Activated CD4-positive, alpha-beta T cell treated with anti-CD3 and anti-CD28 coated beads for 24 hours (primary cell): Measurements from ENCODE around the gene TSN.
A peak's percentile ranks its signal among the peaks of the same experiment; 100 is the strongest.

ENCODE experiments used
- DNase-seq, 2 donors: peaks; one replicate each; pipeline ENCODE4 v3.0.0-alpha.2; 2020; ENCODE audit warnings: low read depth in 2 of 2

The TSN gene

DNA sequence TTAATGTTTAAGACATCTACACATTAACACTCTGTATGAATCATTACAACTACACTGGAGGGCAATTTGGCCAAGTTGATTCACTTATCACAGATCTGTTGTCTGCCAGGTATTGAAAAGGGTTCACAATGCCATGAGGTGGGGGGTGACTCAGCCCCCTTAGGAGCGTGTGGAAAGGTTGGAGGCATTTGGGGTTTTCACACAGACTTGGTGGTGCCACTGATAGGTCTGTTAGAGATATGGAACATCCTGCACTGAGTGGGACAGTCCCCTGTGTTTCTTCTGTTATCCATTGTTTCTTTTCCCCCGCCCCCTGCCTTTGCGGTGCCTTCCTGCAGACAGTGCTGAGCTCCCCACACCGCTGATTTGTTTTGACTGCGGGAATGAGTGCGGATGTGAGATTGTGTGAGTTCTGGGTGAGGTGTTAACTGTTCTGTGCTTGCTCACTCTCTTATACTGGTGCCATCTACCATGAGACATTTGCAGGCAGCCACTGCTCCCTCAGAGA lies 9.3 kb upstream of the TSN start:
- DNase-seq: peak in 1 of 2 donors; percentile 14

DNA sequence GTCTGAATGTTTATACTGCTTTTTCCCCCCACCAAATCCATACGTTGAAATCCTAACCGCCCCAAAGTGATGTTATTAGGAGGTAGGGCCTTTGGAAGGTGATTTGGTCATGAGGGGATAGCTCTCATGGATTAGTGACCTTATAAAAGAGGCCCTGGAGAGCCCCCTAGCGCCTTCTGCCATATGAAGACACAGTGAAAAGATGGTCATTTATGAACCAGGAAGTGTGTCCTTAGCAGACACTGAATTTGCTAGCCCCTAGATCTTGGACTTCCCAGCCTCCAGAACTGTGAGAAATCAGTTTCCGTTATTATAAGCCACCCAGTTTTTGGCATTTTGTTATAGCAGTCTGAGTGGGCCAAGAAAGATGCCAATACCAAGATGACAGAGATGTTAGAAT lies 7.2 kb upstream of the TSN start:
- no peak for DNase-seq

DNA sequence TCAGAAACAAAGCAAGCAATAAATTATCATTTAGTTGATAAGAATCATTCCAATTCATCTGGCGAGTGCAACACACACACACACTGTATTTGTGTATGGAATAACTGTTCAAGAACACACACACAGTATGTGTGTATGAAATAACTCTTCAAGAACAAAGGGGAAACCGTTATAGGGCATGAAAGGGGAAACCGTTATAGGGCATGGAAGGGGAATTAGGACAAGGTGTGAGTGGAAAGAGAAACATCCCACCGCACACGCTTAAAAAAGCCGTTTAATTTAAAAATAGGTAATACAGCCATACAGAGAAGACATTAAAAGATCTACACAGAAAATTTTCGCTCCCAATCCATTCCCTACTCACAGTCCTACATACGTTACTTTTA lies 607 bp upstream of the TSN start:
- no peak for DNase-seq

DNA sequence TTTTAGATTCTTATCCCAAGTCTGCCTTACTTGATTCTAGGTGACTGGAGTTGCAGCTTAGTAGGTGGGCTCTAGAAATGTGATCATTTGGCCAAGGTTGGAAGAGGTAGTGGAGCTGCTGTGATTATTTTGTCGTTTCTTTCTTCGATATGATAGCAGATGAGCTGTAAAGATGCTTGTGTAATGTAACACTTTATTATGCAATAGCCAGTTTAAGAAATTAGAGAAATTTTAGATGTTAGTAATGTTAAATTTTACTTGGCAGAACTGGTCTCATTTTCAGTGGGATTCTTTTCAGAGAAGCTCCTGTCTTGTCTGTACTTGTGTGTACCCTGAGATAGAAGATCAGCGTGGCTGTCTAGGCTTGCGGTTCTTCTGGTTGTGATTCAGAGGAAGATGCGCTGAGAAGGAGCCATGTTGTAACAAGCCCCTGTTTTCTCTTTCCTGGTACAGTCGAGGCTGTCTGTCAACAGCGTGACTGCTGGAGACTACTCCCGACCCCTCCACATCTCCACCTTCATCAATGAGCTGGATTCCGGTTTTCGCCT lies 9.3 kb downstream of the TSN start:
- no peak for DNase-seq

DNA sequence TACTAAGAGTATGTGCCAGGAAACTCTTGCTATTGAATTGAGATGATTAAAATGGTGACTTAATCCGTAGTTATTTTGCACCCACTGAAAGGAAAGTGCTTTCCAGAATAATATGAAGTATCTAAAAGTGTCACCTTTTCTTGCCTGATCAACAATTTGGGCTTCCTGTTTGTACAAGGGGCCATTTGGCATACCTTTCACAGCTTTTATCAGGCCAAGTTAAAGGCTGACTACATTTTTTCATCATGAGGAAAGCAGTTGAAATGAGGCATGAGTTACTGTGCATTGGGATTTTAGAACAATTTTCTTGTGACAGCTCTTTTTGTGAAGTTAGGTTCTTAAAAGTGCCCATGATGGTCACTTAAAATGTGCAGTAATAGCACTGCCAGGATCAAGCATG lies 11.2 kb downstream of the TSN start:
- no peak for DNase-seq

DNA sequence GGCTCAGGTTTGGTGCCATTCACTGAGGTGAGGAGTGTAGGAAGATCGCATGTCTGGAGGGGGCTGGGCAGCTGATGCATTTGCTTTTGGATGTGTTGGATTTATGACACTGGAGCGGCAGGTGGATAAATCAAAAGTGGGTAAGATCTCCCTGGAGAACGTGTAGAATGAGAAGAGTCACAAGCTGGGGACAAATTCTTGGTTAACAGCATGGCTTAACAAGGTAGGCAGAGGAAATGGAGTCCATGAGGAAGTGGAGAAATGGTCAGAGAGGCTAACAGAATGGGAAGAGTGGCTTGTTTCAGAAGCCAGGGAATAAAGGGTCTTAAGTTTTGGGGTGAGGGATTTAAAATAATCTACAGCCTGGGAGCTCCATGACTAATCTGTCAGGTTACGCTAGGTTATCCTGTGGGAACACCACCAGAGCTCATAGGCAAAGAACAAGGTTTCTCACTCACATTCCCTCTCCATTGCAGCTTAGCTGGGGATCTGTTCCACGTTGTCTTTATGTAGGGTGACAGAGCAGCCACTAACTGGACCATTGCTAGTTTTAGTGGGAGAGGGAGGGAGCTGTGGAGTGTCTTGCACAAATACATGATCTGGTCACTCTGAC lies 12.8 kb downstream of the TSN start:
- no peak for DNase-seq

DNA sequence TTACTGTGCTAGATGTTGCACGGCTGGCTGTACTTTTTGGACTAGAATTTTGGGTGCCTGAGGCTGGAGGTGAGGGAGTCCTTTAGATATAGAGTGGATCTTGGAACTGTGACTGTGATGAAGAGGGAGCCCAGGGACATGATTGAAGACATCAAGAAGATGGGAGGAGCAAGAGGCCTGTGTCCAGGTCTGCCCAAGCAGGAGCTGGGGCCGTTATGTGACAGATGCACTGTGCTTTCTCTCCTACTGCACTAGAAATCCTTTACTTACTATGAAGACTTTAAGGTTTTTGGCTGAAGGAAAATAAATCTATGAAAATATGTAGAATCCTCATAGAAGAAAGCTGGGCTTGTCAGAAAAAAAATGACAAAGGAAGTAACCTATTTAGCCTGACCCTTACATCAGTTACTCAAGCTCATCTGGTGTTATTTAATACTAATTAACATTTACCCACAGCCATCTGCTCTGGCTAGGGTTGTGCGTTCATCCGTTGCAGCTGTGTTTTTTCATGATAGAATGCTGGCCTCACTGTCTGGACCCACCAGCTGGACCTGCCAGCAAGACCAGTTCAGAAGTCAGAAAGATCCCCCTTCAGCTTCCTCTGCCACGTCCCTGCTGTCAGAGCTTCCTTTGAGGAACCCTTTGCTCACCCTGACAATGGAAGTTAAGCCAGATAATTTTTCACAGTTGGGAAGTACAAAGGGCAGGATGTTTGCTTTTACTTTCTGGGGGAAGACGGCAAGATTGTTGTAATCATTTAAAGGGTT lies 16.7 kb downstream of the TSN start:
- no peak for DNase-seq

DNA sequence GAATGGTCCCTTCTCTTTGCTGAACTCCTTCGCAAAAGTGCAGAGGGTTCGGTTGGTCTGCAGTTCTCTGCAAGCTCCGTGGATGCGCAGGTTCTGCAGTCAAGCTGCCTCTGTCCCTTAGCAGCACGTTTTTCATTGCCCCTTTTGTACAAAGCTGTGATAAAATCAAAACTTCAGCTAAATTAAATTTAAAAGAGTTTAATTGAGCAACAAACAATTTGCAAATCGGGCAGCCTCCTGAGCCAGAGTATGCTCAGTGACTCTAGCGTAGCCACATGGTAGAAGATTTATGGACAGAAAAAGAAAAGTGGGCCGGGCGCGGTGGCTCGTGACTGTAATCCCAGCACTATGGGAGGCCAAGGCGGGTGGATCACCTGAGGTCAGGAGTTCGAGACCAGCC lies 18.8 kb downstream of the TSN start:
- DNase-seq: no peak

DNA sequence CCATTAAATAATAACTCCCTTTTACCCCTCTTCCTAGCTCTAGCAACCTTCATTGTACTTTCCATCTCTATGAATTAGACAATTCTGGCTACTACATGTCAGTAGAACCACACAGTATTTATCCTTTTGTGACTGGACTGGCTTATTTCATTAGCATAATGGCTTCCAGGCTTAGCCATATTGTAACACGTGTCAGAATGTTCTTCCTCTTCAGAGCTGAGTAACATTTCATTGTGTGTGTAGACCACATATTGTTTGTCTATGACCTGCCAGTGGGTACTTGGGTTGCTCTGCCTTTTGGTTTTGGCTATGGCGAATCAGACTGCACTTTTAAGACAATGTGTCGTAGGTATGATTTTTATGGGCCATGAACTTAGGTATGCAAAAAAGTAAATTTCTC lies 20.9 kb downstream of the TSN start:
- no peak for DNase-seq

DNA sequence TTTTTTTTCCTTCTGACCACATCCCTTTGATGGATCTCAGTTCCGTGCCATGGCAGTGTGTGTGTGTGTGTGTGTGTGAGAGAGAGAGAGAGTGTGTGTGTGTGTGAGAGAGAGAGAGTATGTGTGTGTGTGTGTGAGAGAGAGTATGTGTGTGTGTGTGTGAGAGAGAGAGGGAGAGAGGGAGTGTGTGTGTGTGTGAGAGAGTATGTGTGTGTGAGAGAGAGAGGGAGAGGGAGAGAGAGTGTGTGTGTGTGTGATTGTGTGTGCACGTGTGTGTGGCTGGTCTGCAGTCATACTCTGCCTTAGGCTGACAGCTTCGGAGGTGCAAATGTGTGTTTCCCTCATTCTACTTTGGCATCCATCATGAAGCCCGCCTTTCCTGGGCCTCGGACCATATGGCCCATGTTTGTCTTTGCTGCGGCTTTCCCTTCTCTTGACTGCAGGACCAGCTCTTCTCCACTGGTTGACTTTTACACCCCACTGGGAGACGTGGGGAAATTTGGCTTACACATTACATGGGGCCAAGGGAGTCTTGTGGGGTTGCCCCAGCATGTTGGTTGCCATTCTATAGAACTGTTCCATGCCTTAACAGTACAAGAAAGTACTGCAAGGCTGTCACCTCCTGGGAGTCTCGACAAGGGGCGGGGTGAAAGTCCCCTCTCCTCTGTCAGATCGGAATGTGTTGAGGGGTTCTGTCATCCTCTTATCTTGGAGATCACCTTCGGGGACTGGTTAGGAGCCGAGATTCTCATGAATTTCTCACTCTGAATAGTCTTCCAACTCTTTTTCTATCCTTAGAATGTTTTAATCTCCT lies 21.6 kb downstream of the TSN start:
- DNase-seq: no peak

DNA sequence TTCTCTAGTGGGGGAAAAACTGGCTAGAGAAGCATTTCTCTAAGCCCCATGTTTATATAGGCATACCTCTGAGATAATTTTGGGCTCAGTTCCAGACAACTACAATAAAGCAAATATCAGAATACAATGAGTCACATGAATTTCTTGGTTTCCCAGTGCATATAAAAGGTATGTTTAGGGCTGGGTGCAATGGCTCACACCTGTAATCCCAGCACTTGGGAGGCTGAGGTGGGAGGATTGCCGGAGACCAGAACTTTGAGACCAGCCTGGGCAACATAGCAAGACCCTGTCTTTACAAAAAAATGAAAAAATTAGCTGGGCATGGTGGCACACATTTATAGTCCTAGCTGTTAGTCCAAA lies 22.2 kb downstream of the TSN start:
- DNase-seq: no peak

DNA sequence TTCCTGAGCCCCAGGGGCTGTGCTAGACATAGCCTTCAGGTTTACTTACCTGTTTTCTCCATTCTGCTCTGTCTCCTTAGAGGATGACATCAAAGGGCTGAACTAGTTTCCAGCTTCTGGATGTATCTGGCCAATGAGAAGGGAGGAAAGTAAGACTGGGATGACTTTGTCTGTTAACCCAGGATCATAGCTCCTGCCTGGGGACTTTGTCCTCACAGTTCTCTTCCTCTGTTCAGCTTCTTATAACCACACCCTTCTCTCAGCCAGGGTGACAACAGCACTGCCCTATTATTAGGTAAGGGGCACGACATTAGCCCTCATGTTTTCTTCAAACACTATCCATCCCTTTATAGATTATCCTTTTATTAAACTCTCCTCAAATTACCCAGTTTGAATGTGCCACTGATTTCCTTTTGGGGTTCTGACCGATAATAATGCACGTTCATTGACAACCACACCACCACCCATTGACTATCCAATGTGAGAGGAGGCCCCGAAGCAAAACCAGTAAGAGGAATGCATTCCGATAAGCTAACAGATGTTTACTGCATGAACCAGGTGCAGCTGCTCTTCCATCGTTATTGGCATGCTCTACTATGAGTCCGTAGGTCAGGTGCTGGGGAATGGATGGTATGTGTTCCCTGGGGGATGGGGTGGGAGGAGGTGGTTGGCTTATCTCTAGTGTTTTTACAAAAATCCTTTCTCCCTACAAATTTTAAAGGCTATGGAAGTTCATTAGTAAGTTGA lies 23.5 kb downstream of the TSN start:
- DNase-seq: no peak

DNA sequence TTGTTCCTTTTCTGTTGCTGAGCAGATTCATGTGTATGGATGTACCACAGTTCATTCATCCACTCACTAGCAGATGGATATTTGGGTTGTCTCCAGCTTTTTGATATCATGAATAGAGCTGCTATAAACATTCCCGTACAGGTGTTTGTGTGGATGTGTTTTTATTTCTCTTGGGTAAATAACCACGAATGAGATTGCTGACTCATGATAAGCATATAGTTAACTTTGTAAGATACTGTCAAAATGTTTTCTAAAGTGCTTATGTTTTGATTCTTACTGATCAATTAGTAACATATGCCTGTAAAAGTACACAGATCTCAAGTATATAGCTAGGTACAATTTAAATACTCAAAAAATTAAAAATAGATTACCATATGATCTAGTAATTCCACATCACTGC lies 27.7 kb downstream of the TSN start:
- DNase-seq: no peak

DNA sequence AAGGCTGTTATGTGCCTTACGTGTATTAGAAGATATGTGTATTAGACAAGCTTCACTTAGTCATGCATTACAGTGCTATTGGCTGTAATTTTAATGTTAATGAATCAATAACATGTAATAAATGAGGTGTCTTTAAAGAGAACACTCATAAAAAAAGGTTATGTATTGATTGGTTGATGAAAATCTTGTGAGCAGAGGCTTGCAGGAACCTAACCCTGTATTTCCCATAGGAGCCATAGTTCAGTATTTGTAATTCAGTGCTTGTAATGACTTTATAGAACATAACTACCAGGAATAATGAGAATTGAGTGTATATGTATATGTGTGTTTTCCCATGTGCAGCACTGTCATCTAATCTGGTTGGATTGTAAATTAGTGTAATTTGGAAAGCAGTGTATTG lies 33.2 kb downstream of the TSN start:
- no peak for DNase-seq

DNA sequence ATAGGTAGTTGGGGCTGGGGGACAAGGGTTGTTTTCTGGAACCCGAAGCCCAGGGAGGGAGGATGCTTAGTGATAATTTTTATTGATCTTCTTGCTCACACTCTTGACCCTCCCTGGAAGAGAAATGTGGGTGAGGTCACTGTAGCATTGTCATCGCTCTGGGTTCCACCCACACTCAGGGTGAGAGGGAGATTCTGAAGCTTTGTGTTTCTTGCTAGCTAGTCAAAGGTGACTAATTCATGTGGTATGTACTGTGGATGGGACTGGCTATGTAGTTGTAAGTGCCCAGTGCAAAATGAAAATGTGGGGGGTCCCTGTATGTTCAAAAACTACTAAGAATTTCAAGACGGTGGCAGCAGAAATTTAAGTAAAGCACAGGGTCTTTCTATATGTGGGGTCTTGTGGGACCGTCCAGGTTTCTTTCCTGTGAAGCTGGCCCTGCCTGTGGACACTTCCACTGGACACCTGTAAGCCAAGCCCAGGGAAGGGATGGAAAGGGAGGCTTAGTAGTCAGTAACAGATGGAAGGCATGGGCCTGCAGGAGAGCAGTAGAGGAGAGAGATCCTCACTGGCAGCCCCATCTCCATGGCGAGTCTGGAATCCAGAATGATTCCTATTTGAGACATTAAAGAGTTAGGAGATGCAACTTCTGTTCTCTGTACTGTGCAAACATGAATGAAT lies 35.0 kb downstream of the TSN start:
- no peak for DNase-seq

DNA sequence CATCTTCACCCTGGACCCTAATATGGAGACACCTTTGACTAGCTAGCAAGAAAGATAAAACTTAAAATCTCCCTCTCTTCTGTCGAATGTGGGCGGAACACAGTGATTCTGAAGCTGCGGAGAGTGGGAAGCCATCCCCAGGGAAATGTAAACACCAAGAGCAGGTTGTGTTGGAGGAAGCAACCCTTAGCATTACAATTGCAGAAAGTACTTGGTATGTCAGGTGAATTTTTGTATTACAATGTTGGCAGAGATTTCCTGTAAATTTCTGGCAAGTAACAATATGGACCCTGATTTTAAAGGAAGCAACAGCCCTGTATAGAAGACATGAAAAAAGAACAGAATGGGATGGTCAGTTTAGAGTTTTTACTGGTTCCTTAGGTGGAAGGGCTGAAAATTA lies 35.8 kb downstream of the TSN start:
- DNase-seq: no peak

DNA sequence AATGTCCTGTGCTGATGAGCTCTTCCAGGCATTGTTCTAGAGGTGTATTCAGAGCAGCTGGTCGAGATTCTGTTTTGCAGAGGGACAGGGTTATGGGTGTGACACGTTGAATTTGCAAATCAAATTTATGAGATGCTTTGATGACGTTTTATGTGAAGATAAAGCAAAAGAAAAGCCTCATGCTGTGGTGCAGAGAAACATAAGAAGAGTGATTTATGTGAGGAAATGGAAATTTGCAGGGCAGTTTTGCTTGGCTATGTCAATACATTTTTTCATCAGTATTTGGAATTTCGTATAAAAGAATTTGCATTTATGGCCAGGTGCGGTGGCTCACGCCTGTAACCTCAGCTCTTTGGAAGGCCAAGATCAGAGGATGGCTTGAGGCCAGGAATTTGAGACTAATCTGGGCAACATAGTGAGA lies 36.4 kb downstream of the TSN start:
- DNase-seq: no peak

DNA sequence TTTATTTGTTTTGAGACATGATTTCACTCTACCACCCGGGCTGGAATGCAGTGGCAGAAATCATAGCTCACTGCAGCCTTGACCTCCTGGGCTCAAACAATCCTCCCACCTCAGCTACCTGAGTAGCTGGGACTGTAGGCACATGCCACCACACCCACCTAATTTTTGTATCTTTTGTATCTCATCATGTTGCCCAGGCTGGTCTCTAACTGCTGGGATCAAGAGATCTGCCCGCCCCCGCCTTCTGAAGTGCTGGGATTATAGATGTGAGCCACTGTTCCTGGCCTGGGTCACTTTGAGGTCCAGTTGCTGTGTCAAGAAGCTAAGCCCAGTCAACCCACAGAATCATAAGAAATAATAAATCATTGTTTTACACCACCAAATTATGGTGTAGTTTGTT lies 38.4 kb downstream of the TSN start:
- no peak for DNase-seq

DNA sequence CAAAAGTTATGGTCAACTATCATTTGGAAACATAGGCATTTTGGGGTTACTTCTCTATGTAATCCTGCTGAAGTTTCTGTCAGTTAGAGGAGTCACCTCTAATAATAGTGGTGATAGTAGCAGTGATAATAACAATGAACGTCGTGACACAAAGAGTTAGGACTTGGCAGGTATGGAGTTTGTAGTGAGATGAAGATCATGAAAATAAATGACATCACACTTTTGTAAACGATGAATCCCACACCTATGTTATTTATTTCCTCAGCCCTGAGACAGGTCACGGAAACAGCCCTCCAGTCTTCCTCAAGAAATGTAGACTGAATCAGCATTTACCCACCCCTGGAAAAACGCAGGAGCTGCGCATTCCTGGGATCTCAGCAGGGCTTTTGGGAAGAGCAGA lies 38.8 kb downstream of the TSN start:
- no peak for DNase-seq

DNA sequence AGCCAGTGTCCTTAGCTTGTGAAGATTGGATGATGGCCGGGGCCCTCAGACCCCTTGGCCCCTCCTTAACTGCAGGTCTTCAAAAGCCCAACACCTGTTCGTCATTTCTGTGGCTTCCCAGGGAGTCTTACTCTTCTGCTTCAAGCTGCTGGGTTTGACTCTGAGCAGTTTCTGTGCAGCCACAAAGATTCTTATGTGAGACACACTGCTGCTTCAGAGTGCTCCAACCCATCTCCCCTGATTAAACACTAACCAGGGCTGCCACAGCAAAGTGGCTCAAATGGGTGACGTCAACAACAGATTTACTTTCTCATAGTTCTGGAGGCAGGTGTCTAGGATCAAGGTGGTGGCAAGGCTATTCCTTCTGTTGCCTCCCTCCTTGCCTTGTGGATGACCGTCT lies 40.8 kb downstream of the TSN start:
- no peak for DNase-seq

DNA sequence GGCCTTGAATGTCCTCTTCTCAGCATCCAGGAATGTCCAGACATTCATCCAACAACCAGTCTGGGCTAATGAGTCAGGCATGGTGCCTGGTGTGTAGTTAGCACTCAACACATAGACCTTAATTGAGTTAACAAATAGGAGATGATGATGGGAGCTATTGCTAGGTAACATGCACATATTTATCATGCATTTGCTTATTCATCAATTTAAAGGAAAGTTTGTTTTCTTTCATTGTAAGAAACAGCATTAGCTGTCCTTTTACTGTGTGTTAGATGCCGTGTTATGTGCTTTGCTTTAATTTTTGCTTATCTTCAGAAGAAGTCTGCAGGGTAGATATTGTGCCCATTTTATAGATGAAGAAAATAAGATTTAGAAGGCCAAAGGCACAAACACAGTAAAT lies 43.2 kb downstream of the TSN start:
- DNase-seq: no peak
